GM19035 (cell line): ENCODE data around the gene NHSL2.
"Not testable (repeated sequence)": the region's sequence is repeated elsewhere in the genome, so short reads cannot be mapped to it uniquely, and the experiment has no call there.

Experiments used
- ATAC-seq: cut with Tn5 transposase; IDR thresholded peaks from one replicate; pipeline ENCODE4 v1.9.1; 2021; ENCODE audit not compliant: unreplicated experiment

NHSL2 gene

GRCh38 chrX:71910643-71910985, at the start of gene NHSL2:
NHSL2 (plus strand) TSS chrX:71910845.
- ATAC-seq = no peak

DNA sequence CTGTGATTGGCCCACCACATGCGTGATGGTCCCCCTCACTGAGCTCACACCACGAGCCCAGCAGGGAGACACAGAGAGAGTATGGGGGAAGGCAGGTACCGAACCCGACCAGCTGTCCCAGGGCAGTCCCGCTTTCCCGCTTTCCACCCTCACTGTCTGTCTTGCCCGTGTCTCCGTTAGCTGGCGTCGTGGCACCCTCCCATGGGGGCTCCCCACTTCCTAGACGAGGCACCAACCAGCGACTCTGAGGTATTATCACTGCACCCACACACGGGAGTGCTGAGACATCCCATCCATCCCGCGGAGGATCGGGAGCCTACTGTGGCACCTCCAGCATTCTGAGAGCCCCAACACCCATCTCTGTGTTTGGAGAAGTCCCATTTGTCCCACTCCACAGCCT, 43.0 kb upstream of the NHSL2 start:
- no peak for ATAC-seq

GRCh38 chrX:71869566-71869965, 41.1 kb upstream of the NHSL2 start:
- ATAC-seq = not testable (repeated sequence)

- no peak for ATAC-seq
Observed at GRCh38 chrX:71870208-71871098, 40.2 kb upstream of the NHSL2 start.

DNA sequence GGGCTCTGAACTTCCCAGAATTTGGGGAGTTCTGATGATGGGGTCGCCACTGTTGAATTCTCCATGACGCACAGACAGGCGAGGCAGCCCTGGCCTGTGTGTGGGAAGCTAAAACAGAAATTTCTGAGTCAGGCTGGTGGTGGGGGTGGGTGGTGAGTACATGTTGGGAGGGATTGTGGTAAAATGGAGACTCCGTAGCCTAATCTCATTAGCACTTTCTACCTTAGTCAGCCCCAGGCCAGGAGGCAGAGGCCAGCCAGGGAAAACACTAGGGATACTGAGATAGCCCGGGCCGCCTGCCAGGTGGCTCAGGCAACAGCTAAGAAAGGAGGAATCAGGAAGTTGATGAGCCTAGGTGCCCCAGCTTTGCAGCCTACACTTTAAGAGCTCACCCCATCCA, 39.3 kb upstream of the NHSL2 start:
- no peak for ATAC-seq

- no peak for ATAC-seq
Observed at GRCh38 chrX:71872542-71873458, 37.8 kb upstream of the NHSL2 start.

DNA sequence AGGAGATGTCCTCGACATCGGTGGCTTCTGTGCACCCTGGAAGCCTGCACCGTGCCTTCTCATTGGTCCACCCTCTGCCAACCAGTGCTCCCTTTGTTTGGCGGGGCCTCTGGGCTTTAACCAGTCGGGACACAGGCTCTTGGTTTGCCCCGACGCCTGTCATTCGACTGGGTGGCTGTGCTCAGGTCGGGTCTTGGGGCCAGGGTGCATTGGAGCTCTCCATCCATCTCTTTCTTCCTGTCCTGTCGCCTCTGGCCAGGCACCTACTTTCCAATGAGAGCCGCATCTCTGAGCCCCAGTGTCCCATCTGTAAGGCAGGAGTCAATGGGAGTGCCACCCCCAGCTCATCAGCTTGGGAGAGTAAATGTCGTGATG, 37.2 kb upstream of the NHSL2 start:
- no peak for ATAC-seq

DNA sequence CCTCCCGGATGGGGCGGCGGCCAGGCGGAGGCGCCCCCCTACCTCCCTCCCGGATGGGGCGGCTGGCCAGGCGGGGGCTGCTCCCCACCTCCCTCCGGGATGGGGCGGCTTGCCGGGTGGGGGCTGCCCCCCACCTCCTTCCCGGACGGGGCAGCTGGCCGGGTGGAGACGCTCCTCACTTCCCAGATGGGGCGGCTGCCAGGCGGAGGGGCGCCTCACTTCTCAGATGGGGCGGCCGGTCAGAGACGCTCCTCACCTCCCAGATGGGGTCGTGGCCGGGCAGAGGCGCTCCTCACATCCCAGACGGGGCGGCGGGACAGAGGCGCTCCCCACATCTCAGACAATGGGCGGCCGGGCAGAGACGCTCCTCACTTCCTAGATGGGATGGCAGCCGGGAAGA, 33.8 kb upstream of the NHSL2 start:
- not testable (repeated sequence) for ATAC-seq

GRCh38 chrX:71885099-71885498, 25.5 kb upstream of the NHSL2 start:
- no peak for ATAC-seq

- ATAC-seq = no peak
Observed at GRCh38 chrX:71895607-71896006, 15.0 kb upstream of the NHSL2 start.

DNA sequence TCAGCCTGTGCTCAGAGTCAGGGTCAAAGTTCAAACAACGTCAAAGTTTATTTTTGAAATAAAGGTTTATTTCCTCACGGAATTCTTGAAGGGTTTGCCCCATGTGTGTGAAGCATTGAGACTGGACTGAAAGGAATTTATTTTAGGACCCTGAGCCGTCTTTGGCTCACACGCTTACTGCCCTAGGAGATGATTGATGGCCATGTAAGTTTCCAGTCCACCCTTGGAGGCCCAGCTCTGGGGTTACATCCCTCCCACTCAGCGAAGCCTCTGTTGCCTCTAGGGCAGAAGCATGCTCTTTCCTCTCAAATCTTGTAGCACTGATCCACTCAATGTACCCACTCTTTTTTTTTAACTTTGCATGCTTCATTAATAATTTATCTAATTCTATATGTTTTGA, 4.5 kb upstream of the NHSL2 start:
- no peak for ATAC-seq

DNA sequence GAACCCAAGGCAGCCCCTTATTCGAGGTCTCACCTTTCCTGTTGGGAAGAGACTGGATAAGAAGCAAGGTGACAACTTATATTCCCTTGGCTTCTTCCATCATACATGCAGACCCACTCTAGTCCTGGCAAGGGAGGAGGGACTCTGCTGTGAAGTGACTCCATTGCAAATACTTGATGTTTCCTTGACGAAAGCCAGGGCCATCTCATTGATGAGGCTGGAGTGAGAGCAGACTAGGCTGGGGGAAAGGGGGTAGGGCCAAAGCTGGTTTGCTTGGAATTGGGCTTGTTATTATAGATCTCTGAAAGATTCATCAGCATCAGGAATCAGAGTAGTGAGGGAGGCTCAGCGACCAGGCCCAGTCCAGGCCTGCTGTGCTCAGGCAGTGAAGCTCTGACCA, 2.3 kb upstream of the NHSL2 start:
- no peak for ATAC-seq

DNA sequence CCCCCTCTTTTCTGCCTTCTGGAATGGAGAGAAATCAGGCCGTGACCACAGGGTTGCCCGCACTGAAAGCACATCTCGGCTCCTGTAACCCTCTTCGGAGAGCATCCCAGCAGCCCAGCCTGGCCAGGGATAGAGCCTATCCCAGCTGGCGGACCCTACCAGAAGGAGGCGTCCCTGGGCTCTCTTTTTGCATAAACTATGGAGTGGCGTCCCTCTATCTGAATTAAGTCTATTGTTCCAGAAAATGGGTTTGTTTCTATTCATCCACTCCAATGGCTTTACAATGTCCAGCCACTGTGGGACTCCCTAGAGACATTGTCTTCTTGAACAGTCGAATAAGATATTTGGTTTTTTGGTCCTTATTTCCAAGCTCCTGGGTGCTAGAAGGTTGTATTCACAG, 689 bp upstream of the NHSL2 start:
- no peak for ATAC-seq

DNA sequence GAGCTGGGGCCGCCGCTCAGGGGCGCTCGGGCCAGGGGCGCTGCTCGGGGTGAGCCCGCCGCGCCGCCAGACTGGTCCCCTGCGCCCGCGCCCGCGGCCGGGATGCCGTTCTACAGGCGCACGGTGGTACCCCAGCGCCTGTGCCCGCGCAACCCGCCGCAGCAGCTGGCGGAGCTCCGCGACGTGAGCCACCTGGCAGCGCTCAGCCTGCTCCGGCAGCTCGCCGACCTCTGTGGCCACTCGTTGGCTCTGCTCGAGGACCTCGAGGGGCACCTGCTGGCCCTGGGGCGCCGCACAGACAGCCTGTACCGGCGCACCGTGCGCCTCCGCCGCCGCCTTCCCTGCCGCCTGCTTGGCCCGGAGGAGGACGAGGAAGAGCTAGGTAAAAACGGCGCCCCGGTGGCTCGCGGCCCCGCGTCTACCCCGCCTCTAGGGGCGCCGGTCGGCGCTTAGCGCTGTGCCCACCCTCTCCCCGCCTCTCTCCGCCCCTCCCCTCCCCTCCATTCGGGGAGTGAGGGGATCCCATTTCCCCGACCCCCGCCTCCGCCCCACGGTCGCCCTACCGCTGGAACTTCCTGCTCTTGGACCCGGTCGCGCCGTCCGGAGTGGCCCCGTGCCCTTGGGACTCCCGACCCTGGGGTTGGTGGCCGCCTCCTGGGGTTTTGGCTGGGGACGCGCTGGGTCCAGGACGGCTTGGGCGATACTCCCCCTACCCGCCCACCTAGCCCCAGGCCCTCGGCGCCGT, 513 bp downstream of the NHSL2 start:
- ATAC-seq = no peak

DNA sequence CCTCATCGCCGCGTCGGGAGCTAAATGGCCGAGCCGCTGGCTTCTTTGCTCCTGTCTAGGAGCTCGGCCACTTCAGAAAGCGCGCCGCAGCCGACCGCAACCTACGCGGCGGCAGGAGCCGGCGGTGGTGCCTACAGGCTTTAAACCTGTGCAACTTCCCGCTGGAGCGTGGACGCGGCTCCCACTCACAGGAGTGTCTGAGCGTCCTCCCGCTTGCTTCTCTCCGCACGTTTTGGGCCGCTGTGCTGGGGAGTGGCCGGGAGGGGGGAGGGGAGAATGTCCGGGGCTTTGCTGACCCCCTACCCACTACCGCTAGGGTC, 1.0 kb downstream of the NHSL2 start:
- no peak for ATAC-seq

DNA sequence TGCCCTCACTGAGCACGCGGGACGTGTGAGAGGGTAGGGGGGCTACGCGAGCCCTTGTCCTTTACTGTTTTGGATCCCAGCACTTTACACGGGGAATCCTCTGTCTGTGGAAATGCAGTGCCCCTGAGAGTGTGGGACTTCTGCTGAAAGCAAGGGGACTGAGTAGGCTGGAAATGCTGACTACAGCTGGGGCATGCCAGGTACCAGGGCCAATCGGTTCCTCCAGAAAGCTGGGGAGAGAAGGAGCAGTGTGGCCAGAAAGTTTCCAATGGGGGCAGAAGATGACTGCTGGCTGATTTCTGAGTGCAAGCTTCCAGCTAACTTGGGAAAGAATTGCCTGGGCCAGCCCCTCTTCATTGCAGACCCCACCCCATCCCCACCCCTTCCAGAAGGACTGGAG, 1.5 kb downstream of the NHSL2 start:
- ATAC-seq = no peak

DNA sequence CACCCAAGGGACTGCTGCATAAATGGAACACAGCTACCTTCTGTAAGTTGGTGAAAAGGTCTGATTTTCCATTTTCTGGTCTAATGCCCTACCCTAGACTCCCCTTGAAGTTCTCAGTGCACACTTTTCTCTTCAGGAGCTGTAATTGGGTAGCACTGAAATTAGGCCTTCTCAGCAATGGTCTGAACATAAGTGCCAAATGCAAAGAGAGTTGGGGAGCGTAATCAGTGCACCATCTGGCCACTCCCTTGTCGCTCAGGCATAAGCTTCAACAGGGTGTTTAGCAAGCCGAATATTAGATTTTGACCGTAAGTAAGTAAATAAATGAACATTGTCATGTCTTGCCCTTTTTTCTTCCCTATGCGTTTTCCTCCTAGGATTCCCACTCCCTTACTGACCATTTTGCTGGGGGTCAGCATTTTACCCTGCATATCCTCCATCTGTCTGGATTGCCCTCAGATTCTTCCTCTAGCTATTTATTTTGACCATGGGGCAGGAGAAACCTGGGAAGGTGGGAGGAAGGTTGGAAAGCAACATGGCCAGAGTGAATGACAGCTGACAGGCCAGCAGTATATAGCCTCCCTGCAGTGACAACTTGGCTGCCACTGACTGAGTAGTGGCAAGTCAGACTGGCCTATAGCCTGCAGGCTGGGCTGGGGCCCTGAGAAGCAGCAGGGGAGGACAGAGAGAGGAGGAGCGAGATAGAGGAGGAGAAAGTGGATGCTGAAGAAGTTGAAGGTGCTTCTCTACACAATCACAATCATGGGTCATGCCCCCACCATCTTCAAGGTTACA, 2.7 kb downstream of the NHSL2 start:
- ATAC-seq = no peak

DNA sequence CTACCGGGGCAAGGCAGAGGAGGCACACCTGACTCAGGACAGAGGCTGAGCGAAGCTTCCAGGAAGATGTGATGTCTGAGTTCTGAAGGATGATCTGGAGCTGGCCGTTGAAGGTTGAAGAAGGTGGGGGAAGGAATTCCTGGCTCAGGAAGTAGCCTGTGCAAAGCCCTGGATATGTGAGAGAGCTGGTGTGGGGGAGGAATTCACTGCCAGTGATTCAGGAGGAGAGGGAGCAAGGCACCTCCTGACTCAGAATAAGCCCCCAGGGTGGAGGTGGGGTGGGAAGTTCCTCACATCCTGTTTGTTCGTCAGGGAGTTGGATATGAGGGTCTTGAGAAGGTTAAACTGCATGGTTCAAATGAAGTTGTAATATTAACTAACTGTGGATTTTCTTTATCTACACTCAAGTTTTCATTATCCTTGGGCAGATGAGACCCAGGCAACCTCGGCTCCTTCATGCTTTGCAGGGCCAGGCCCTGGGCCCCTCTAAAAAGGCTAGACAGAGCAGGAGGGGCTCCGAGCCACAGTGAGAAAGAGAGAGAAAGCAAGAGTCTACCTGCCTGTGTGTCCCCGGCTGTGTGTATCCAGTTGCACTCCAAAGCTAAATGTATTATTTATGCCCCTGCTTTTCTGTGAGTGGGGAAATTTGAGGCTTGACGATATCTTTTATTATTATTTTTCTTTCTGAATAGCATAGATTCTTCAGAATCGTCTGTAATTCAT, 7.1 kb downstream of the NHSL2 start:
- ATAC-seq = no peak

- ATAC-seq = no peak
Observed at GRCh38 chrX:71919431-71919830, 8.8 kb downstream of the NHSL2 start.

DNA sequence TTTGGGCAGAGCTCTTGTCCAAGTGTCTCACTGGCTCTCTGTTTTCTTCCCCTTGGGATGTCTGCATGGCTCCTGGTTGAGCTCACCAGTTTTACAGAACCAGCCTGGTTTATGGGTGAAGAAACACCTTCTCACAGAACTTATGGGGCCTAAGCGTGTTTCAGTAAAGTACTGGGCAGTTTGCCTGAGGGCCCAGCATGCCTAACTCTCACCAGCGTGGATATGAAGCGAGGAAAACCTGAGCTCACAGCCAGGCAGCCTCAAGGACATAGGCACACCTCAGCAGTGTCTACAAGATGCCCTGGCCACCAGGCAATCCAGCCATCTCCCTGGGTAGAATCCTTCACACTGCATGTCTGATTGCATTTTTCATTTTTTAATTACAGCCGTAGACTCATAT, 9.2 kb downstream of the NHSL2 start:
- ATAC-seq = no peak
